ENCODE data around the gene GSAP. TPM values are rescaled to one million over a fixed set of nuclear protein-coding genes. Genes with fewer than 3 reads are reported as not detected.

The GSAP gene
- polyA plus RNA-seq, 1 donor from 2014 or later: 0.21 TPM

GRCh38 chr7:77459311-77459726, 43.2 kb upstream of the GSAP start:
- no peak overlapping the region for H3K4me2 ChIP-seq (ENCODE audit: low read length)
- no peak overlapping the region for H3K4me3 ChIP-seq (ENCODE audit: low read length)
- H3K27me3 ChIP-seq (ENCODE audit: insufficient read depth, low read depth, low read length): no peaks in the 10 kb centered on the region
- H3F3A ChIP-seq (ENCODE audit: insufficient read depth, low read length, poor library complexity, severe bottlenecking): no peaks in the 10 kb centered on the region
- no peaks in the 10 kb centered on the region for H4K20me1 ChIP-seq (ENCODE audit: insufficient read depth)
- H3K9me2 ChIP-seq (ENCODE audit: insufficient read depth, low read length): no peaks in the 10 kb centered on the region
- no peaks in the 10 kb centered on the region for H3K36me3 ChIP-seq (ENCODE audit: insufficient read depth, low read length)
- no peak overlapping the region for H3K27ac ChIP-seq (ENCODE audit: low read length)
- TF ChIP-seq MXI1 (conservative IDR thresholded peaks at IDR 0.05; ENCODE audit: poor library complexity, severe bottlenecking): no peak
- no peak for TF ChIP-seq POLR2AphosphoS5 (IDR thresholded peaks at IDR 0.05)
- no peak for TF ChIP-seq SMC3 (conservative IDR thresholded peaks at IDR 0.05; ENCODE audit: poor library complexity)
- TF ChIP-seq EZH2 (IDR thresholded peaks at IDR 0.05; ENCODE audit: borderline replicate concordance, insufficient read depth, low read length, poor library complexity, severe bottlenecking): no peak
- no peak for TF ChIP-seq REST (IDR thresholded peaks at IDR 0.05; ENCODE audit: borderline replicate concordance)
- TF ChIP-seq EP300 (conservative IDR thresholded peaks at IDR 0.05; ENCODE audit: poor library complexity, severe bottlenecking): no peak
- TF ChIP-seq TAF1 (IDR thresholded peaks at IDR 0.05; ENCODE audit: low read depth): no peak
- no peak for TF ChIP-seq RAD21 (conservative IDR thresholded peaks at IDR 0.05)
- no peak for TF ChIP-seq CTCF (IDR thresholded peaks at IDR 0.05; ENCODE audit: poor library complexity, severe bottlenecking)
- no peak overlapping the region for H2AFZ ChIP-seq (ENCODE audit: low read depth, low read length)
- H3K79me2 ChIP-seq (replicated peaks; ENCODE audit: insufficient read depth, low read length): no peaks in the 10 kb centered on the region
- no peaks in the 10 kb centered on the region for H3K9me3 ChIP-seq (ENCODE audit: low read length)
- no peak overlapping the region for H3K9ac ChIP-seq (ENCODE audit: low read length)

GRCh38 chr7:77458786-77459185, 42.6 kb upstream of the GSAP start:
- TF ChIP-seq RAD21 (conservative IDR thresholded peaks at IDR 0.05): no peak
- no peak for TF ChIP-seq MXI1 (conservative IDR thresholded peaks at IDR 0.05; ENCODE audit: poor library complexity, severe bottlenecking)
- TF ChIP-seq CTCF (IDR thresholded peaks at IDR 0.05; ENCODE audit: poor library complexity, severe bottlenecking): no peak
- TF ChIP-seq EP300 (conservative IDR thresholded peaks at IDR 0.05; ENCODE audit: poor library complexity, severe bottlenecking): no peak
- TF ChIP-seq EZH2 (IDR thresholded peaks at IDR 0.05; ENCODE audit: borderline replicate concordance, insufficient read depth, low read length, poor library complexity, severe bottlenecking): no peak
- no peak for TF ChIP-seq REST (IDR thresholded peaks at IDR 0.05; ENCODE audit: borderline replicate concordance)
- Histone ChIP-seq H3K79me2 (replicated peaks; ENCODE audit: insufficient read depth, low read length) (no peaks in the 10 kb centered on the region), H3K36me3 (ENCODE audit: insufficient read depth, low read length) (no peaks in the 10 kb centered on the region), H3K4me3 (ENCODE audit: low read length) (no peak overlapping the region), H4K20me1 (ENCODE audit: insufficient read depth) (no peaks in the 10 kb centered on the region), H3K9me3 (ENCODE audit: low read length) (no peaks in the 10 kb centered on the region), H3K27ac (ENCODE audit: low read length) (no peak overlapping the region), H3K4me2 (ENCODE audit: low read length) (no peak overlapping the region), H3K9me2 (ENCODE audit: insufficient read depth, low read length) (no peaks in the 10 kb centered on the region), H3K27me3 (ENCODE audit: insufficient read depth, low read depth, low read length) (no peaks in the 10 kb centered on the region), H2AFZ (ENCODE audit: low read depth, low read length) (no peak overlapping the region), H3K9ac (ENCODE audit: low read length) (no peak overlapping the region), H3F3A (ENCODE audit: insufficient read depth, low read length, poor library complexity, severe bottlenecking) (no peaks in the 10 kb centered on the region)
